Mesenchymal stem cell (in vitro differentiated cells and primary cell): ENCODE data around the gene UNC13C.

Experiments used
- DNase-seq: peaks from one replicate; pipeline ENCODE4 v3.0.0-alpha.2; 2013
- H2AFZ ChIP-seq: one replicate; pipeline ENCODE4 v1.6.1; 2013; ENCODE audit warnings: low read depth, mild to moderate bottlenecking, control low read depth, inconsistent platforms, low read length, moderate library complexity
- H2AK5ac ChIP-seq: 2 replicates; pipeline ENCODE4 v1.6.1; 2013; ENCODE audit warnings: low read length, moderate library complexity, mild to moderate bottlenecking, inconsistent platforms; ENCODE audit not compliant: severe bottlenecking
- H2BK120ac ChIP-seq: one replicate; pipeline ENCODE4 v1.6.1; 2013; ENCODE audit warnings: low read depth, mild to moderate bottlenecking, inconsistent platforms, low read length, moderate library complexity
- H2BK12ac ChIP-seq, 2 experiments: one replicate each; pipeline ENCODE4 v1.6.1; 2013; ENCODE audit warnings: inconsistent platforms in 2 of 2, low read length in 2 of 2, mild to moderate bottlenecking in 2 of 2, moderate library complexity in 2 of 2, control low read depth in 1 of 2
- H2BK15ac ChIP-seq: one replicate; pipeline ENCODE4 v1.6.1; 2013; ENCODE audit warnings: mild to moderate bottlenecking, low read depth, inconsistent platforms; ENCODE audit not compliant: poor library complexity, severe bottlenecking
- H2BK5ac ChIP-seq: 2 replicates; pipeline ENCODE4 v1.6.1; 2013; ENCODE audit warnings: low read depth, mild to moderate bottlenecking, low read length, control low read depth, inconsistent platforms; ENCODE audit not compliant: poor library complexity, severe bottlenecking
- H3K14ac ChIP-seq, 2 experiments: one replicate each; pipeline ENCODE4 v1.6.1; 2013; ENCODE audit warnings: inconsistent platforms in 2 of 2, low read length in 2 of 2, control low read depth in 1 of 2, mild to moderate bottlenecking in 1 of 2, moderate library complexity in 1 of 2
- H3K18ac ChIP-seq, 2 experiments: one replicate each; pipeline ENCODE4 v1.6.1; 2013; ENCODE audit warnings: inconsistent platforms in 2 of 2, low read length in 2 of 2, control low read depth in 1 of 2, low read depth in 1 of 2, mild to moderate bottlenecking in 1 of 2
- H3K23ac ChIP-seq, 2 experiments: one replicate each; pipeline ENCODE4 v1.6.1; 2013; ENCODE audit warnings: inconsistent platforms in 2 of 2, low read length in 2 of 2, mild to moderate bottlenecking in 2 of 2, moderate library complexity in 2 of 2, control low read depth in 1 of 2
- H3K27ac ChIP-seq: 2 replicates; pipeline ENCODE4 v1.5.1; 2013; ENCODE audit warnings: mild to moderate bottlenecking, moderate library complexity, low read length, control low read depth, inconsistent platforms; ENCODE audit not compliant: poor library complexity, severe bottlenecking
- H3K27me3 ChIP-seq, 2 experiments: 2 replicates each; pipeline versions ENCODE4 v1.6.1 to v1.7.0; 2013; ENCODE audit warnings: low read length in 2 of 2, mild to moderate bottlenecking in 2 of 2, moderate library complexity in 2 of 2, control low read depth in 1 of 2, inconsistent platforms in 1 of 2; ENCODE audit not compliant: control insufficient read depth in 1 of 2, insufficient read depth in 1 of 2
- H3K36me3 ChIP-seq, 2 experiments: 2 replicates each; pipeline versions ENCODE4 v1.6.1 to v1.7.0; 2013; ENCODE audit warnings: low read length in 2 of 2, control low read depth in 1 of 2, inconsistent platforms in 1 of 2, low read depth in 1 of 2, mild to moderate bottlenecking in 1 of 2; ENCODE audit not compliant: insufficient read depth in 2 of 2, control insufficient read depth in 1 of 2
- H3K4ac ChIP-seq, 2 experiments: one replicate each; pipeline ENCODE4 v1.6.1; 2013; ENCODE audit warnings: inconsistent platforms in 2 of 2, low read length in 2 of 2, mild to moderate bottlenecking in 2 of 2, moderate library complexity in 2 of 2, control low read depth in 1 of 2, low read depth in 1 of 2
- H3K4me1 ChIP-seq: 2 replicates; pipeline ENCODE4 v1.6.1; 2013; ENCODE audit warnings: low read depth, low read length, control low read depth; ENCODE audit not compliant: control insufficient read depth, insufficient read depth
- H3K4me2 ChIP-seq: 2 replicates; pipeline ENCODE4 v1.6.1; 2013; ENCODE audit warnings: low read length, mild to moderate bottlenecking, inconsistent platforms; ENCODE audit not compliant: poor library complexity, severe bottlenecking
- H3K4me3 ChIP-seq, 2 experiments: 2 replicates each; pipeline versions ENCODE4 v1.5.1 to v1.7.0; 2013; ENCODE audit warnings: low read length in 2 of 2, mild to moderate bottlenecking in 2 of 2, control low read depth in 1 of 2, low read depth in 1 of 2; ENCODE audit not compliant: insufficient read depth in 1 of 2
- H3K79me1 ChIP-seq: replicated peaks from 2 replicates; pipeline ENCODE4 v1.6.1; 2013; ENCODE audit warnings: mild to moderate bottlenecking, control low read depth, low read length, inconsistent platforms; ENCODE audit not compliant: poor library complexity, severe bottlenecking
- H3K9ac ChIP-seq: 2 replicates; pipeline ENCODE4 v1.7.0; 2013; ENCODE audit warnings: mild to moderate bottlenecking, low read length, moderate library complexity
- H3K9me3 ChIP-seq: 2 replicates; pipeline ENCODE4 v1.7.0; 2013; ENCODE audit warnings: mild to moderate bottlenecking, low read length; ENCODE audit not compliant: control insufficient read depth
- H4K8ac ChIP-seq: one replicate; pipeline ENCODE4 v1.6.1; 2013; ENCODE audit warnings: inconsistent platforms, mild to moderate bottlenecking, low read length, moderate library complexity
- H4K91ac ChIP-seq: one replicate; pipeline ENCODE4 v1.6.1; 2013; ENCODE audit warnings: mild to moderate bottlenecking, low read length, inconsistent platforms
- WGBS: methylation state at CpG from one replicate; pipeline ENCODE4 v1.1.7; 2013; ENCODE audit warnings: mixed read lengths; 5-methylcytosine and 5-hydroxymethylcytosine counted together

The UNC13C gene

DNA sequence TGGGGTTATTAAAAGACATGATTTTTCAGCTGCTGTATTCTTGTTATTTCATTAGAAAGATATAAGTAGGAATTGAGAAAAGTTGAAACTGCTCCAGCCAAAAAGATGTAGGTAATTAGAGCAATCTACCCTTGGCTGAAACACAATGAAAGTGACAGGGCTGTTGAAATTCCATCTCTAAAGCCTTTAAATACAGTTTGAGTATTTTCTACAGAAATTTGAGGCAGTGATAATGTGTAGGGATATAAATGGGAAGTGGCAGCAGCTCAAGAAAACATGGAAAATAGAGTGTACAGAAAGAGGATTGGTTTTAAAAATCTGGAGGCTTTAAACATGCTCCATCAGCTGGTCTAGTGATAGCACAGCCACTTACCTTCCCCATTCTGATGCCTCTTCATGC, 22.8 kb upstream of the UNC13C start:
- Histone ChIP-seq H3K79me1 (no peaks in the 10 kb centered on the region), H3K27ac (no peak overlapping the region), H2BK12ac (no peak overlapping the region), H2BK5ac (no peak overlapping the region), H3K4ac (no peak overlapping the region), H2BK120ac (no peak overlapping the region), H2AFZ (no peak overlapping the region), H3K4me2 (no peak overlapping the region), H3K9ac (no peak overlapping the region), H4K91ac (no peak overlapping the region), H3K14ac (no peak overlapping the region), H3K23ac (no peak overlapping the region), H2AK5ac (no peak overlapping the region), H4K8ac (no peak overlapping the region), H3K4me1 (no peaks in the 10 kb centered on the region), H3K36me3 (no peaks in the 10 kb centered on the region), H2BK15ac (no peak overlapping the region), H3K9me3 (no peaks in the 10 kb centered on the region), H3K4me3 (no peak overlapping the region), H3K27me3 (no peaks in the 10 kb centered on the region), H3K18ac (no peak overlapping the region)
- no peak for DNase-seq

DNA sequence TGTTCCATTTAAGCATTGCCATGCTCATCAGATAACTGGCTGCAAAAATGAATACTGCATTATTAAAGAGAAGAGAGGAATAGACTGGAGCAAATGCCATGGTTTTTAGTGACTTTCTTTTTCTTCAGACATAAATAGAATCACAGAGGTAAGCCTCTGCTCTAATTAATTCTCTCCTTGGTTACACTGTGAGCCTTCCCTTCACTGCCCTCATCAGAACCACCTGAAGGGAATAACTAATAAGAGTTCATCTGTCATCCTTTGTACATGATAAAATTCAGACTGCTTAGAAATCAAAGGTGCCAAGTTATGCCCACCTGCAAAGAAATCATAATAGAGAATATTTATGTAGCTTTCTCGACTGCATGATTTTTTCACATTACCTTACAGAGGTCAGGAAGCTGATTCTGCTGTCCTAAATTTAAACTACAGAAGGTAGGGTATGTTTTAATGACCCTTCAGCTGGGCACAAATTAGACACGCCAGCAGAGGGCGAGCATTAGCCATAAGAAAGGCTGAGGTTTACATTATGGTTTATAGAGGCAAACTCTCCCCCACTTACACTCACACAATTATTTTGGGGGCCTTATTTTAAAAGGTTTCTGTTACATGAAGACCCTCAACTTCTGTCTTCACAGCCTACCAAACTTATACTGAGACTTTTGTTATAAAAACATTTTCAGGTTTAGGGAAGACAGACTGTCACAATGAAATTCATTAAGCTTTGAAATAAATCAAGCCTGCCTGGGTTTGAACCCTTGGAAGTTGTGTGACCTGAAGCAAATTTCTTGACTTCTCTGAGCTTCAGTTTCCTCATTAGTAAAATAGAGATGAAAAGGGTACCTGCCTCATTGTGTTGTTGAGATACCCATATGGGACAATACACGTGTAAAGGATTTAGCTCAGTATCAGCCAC, 15.3 kb upstream of the UNC13C start:
- no peak for DNase-seq

DNA sequence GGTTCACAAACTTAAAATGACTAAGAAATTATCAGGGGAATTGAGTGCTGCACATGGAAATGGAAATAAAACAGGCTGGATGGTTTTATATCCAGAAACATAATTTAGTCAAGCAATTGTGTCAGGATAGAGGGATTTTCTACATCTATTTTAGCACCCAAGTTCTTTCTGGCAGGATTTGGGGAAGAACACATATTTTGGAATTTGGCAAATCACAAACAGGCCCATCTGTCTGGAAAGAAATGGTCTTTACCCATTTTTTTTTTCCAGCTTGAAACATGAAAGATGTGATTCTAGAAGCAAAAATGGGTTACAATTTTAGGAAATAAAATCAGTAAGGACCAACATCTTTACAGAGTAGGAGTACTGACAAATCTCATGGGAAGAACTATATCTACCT, 14.4 kb upstream of the UNC13C start:
- no peak for DNase-seq
- Histone ChIP-seq H2BK120ac (no peak overlapping the region), H2BK15ac (no peak overlapping the region), H2BK12ac (no peak overlapping the region), H2BK5ac (no peak overlapping the region), H3K4me3 (no peak overlapping the region), H3K27ac (no peak overlapping the region), H3K23ac (no peak overlapping the region), H2AK5ac (no peak overlapping the region), H3K14ac (no peak overlapping the region), H3K9ac (no peak overlapping the region), H3K18ac (no peak overlapping the region), H3K9me3 (no peaks in the 10 kb centered on the region), H3K4me2 (no peak overlapping the region), H3K4me1 (no peaks in the 10 kb centered on the region), H3K36me3 (no peaks in the 10 kb centered on the region), H4K8ac (no peak overlapping the region), H4K91ac (no peak overlapping the region), H3K27me3 (no peaks in the 10 kb centered on the region), H2AFZ (no peak overlapping the region), H3K4ac (no peak overlapping the region), H3K79me1 (no peaks in the 10 kb centered on the region)

More for the DNA sequence above, 15.3 kb upstream of the UNC13C start:
- Histone ChIP-seq H2AFZ (no peak overlapping the region), H4K8ac (no peak overlapping the region), H4K91ac (no peak overlapping the region), H2BK12ac (no peak overlapping the region), H2BK15ac (no peak overlapping the region), H3K4me2 (no peak overlapping the region), H3K79me1 (no peaks in the 10 kb centered on the region), H3K4ac (no peak overlapping the region), H3K27ac (no peak overlapping the region), H3K36me3 (no peaks in the 10 kb centered on the region), H3K27me3 (no peaks in the 10 kb centered on the region), H3K9me3 (no peaks in the 10 kb centered on the region), H3K9ac (no peak overlapping the region), H2BK120ac (no peak overlapping the region), H3K4me1 (no peaks in the 10 kb centered on the region), H3K14ac (no peak overlapping the region), H3K18ac (no peak overlapping the region), H2BK5ac (no peak overlapping the region), H3K4me3 (no peak overlapping the region), H2AK5ac (no peak overlapping the region), H3K23ac (no peak overlapping the region)
- 75% methylated on average over 1 of the region's 4 CpGs for WGBS

DNA sequence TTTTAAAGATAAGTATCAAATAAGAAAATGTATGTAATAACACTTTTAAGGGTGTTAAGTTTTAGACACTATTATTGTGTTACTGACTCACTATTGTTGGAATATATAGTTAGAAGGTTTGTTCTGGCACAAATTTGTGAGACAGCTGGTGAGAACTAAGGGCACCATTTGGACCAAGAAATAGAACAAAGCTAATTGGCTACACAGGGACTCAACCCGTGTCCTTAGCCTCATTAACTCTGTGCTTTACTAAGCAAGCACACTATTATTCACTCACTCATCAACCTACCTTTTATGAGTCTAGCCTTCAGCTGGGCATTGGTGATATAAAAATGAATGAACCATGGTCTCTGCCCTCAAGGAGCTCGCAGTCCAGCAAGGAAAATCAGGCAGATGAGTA, 4.1 kb upstream of the UNC13C start:
- Histone ChIP-seq H3K27me3 (peaks cover 0 to 17% of the 10 kb centered on the region in 2 experiments), H2BK12ac (no peak overlapping the region), H4K8ac (no peak overlapping the region), H3K4me1 (peaks cover 3% of the 10 kb centered on the region), H2BK15ac (no peak overlapping the region), H2BK5ac (no peak overlapping the region), H3K4ac (no peak overlapping the region), H3K79me1 (no peaks in the 10 kb centered on the region), H3K23ac (no peak overlapping the region), H2BK120ac (no peak overlapping the region), H2AFZ (no peak overlapping the region), H3K9me3 (no peaks in the 10 kb centered on the region), H4K91ac (no peak overlapping the region), H3K27ac (no peak overlapping the region), H3K4me2 (no peak overlapping the region), H2AK5ac (no peak overlapping the region), H3K14ac (no peak overlapping the region), H3K18ac (no peak overlapping the region), H3K4me3 (no peak overlapping the region), H3K9ac (no peak overlapping the region), H3K36me3 (no peaks in the 10 kb centered on the region)
- no peak for DNase-seq
- 36% methylated on average over 1 of the region's 2 CpGs for WGBS
